Frontal cortex (tissue), 4 donors: ENCODE results near the gene RAB28. TPM values are rescaled to one million over a fixed set of nuclear protein-coding genes. Genes with fewer than 3 reads are reported as not detected.

Experiments used
- DNase-seq, 2 donors: peaks; one replicate each; pipeline ENCODE4 v3.0.0; 2012; ENCODE audit warnings: low spot score in 2 of 2
- FAIRE-seq: peaks from 2 replicates; lab custom pipeline; 2012; peaks lifted over from hg19 to GRCh38; lab: Jason Lieb, UNC
- total RNA-seq: library from RNA; depleted of rRNA; stranded (reverse); fragments of >200 nt; gene quantifications from one replicate; pipeline ENCODE4 v1.2.3, GENCODE V29; 2014
- donor health status: control.
- donor health status: control.
- donor health status: control.

The RAB28 gene
- total RNA-seq, 1 donor from 2014 or later = 22.4 TPM

- no peak for FAIRE-seq
- DNase-seq = no peak
Observed at GRCh38 chr4:13514722-13515121, 30.6 kb upstream of the RAB28 start.

DNA sequence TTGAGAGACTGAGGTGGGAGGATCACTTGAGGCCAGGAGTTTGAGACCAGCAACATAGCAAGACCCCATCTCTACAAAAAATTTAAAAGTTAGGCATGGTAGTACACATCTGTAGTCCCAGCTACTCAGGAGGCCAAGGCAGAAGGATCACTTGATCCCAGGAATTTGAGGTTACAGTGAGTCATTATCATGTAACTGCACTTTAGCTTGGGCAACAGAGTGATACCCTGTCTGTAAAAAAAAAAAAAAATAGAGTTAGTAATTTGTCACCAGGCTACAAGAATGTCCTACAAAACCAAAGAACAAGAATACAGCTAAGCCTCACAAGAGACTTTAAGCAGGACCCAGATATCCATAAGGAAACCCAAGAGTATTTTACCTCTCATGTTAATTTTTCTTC lies 27.0 kb upstream of the RAB28 start:
- no peak for DNase-seq
- FAIRE-seq = no peak

- no peak for FAIRE-seq
Observed at GRCh38 chr4:13509442-13509841, 25.3 kb upstream of the RAB28 start.

DNA sequence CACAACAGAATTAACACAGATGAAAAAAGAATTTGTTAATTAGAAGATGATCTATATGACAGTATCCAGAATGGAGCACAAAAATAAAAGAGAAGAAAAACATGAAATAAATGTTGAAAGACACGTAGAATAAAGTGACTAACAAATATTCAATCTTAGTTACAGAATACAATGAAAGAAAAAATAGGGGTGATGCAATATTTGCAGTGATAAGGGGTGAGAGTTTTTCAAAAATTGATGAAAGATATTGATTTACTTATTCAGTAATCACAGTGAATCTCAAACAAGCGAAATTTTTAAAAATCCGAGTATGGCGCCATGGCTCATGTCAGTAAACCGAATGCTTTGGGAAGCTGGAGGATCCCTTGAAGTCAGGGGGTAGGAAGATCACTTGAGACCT lies 20.2 kb upstream of the RAB28 start:
- no peak for FAIRE-seq
- DNase-seq = no peak

More at GRCh38 chr4:13509442-13509841, 25.3 kb upstream of the RAB28 start:
- no peak for DNase-seq

DNA sequence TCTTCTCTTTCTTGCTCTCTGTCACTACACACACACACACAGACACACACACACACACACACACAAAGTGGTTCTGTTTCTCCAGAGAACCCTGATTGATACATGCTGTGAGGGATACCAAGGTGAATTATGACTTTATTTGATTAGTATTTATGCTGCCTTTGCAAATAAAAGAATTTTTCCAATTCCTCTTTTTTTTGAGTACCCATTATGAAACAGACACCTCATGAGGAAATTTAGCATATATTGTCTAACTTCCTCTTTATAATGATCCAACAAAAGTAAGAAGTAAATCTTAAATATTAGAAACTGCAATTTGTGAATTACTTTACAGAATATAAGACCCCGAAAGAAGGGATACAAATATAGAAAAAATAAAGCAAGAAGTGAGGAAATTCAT lies 14.3 kb upstream of the RAB28 start:
- DNase-seq = no peak
- FAIRE-seq = no peak

GRCh38 chr4:13496605-13497004 lies 12.5 kb upstream of the RAB28 start:
- FAIRE-seq (no peak), DNase-seq (no peak)

- no peak for FAIRE-seq
Observed at GRCh38 chr4:13495753-13496152, 11.6 kb upstream of the RAB28 start.

GRCh38 chr4:13493793-13494192 lies 9.7 kb upstream of the RAB28 start:
- DNase-seq (no peak), FAIRE-seq (no peak)

More at GRCh38 chr4:13495753-13496152, 11.6 kb upstream of the RAB28 start:
- no peak for DNase-seq

- FAIRE-seq = no peak
- no peak for DNase-seq
Observed at GRCh38 chr4:13492747-13493146, 8.6 kb upstream of the RAB28 start.

DNA sequence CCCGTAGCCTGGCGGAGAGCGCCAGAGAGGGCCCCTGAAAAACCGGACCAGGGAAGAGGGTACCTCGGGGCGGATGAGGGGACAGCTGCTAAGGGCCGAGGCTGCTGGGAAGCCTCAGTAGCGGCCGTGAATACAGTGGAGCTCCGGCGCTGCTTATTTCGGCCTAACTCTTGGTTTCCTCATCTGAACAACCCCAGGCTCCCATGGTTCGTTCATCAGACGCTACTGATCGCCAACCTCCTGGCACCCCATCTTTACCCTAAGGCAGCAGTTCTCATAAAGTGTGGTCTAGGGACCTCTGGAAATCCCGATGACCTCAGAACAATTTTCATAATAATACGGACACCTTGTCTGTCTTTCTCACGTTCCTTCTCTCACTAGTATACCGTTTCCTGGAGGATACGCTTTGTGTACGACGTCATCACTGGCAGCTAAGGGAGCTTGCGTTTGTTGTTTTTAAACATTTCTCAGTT lies 645 bp upstream of the RAB28 start:
- peak; percentile 5 to 6 for DNase-seq
- no peak for FAIRE-seq

DNA sequence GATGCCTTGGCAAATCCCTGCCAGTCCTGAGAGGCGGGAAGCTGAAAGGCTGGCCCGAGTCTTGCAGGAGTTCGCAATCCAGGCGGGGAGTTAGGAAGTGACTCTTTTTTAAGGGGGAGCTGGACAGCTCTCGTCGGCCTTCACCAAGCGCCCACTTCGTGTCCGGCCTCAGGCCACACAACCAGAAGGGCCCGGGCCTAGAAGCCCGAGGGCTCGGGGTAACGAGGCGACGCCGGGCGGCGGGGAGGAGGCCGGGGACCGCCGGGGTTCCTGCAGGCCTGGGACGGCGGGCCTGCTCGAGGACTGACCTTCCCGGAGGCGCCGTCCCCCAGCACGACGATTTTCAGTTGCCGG lies 395 bp downstream of the RAB28 start:
- FAIRE-seq (no peak), DNase-seq (peak in 1 of 2 donors; percentile 16)

DNA sequence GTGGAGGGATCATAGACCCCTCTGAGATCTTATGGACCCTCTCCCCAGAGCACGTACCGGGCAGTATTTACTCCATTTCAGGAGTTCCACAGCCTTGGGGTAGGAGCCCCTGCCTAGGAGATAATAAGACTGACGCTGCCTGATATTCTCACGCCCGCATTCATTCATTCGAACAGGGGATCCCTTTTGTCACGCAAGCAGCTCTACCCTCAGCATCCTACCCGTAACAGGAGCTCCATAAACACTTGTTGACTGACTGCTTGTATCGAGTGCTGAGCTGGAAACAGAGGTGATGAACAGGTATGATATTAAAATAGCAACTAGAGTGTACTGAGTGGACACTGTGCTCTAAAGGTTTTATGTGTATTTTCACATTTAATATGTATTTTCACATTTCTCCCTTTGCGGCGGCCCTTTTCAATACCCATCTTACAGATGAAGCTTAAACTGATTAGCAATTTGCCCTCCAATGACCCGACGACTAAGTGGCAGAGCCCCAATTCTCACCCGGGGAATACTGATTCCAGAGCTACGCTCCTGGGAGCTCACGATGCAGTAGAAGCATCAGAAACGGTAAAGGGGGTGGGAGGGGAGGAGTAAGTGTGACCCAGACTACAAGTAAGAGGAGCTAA lies 888 bp downstream of the RAB28 start:
- DNase-seq = peak in 1 of 2 donors; percentile 14
- no peak for FAIRE-seq

DNA sequence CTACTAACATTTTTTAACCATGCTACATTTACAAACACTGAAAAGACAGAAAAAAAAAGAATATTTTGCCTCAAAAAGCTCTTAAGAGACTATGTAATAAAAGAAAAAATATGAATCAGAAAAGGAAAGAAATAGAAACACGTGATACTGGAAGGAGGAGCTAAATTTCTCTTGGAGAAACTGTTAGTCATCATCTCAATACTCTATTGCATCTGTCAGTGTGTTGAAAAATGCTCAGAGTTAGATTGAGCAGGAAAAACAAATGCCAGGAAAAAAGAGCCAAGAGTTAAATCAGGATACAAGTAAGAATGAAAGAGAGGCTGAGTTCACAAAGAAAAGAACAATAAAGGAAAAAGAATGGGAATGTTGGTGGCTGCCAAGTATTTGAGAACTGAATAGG lies 2.6 kb downstream of the RAB28 start:
- DNase-seq (no peak), FAIRE-seq (no peak)

GRCh38 chr4:13478707-13479106 lies 5.4 kb downstream of the RAB28 start:
- FAIRE-seq (no peak), DNase-seq (no peak)

DNA sequence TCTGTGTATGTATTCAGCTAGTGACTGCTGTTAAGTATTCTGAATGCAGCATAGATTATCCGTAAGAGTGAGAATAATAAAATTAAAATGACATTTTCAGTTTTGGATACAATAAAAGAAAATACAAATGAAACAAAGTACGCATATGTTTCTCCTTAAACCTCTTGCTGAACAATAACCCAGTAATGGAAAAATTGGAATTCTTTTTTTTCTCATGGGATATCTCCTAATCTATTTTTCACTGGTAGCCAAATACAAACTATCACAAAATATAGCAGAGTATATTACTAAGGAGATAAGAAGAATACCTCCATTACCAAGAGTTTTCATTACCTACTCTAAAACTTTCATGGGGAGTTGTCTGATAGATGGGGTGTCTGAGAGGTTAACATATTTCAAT lies 6.0 kb downstream of the RAB28 start:
- DNase-seq (no peak), FAIRE-seq (no peak)

DNA sequence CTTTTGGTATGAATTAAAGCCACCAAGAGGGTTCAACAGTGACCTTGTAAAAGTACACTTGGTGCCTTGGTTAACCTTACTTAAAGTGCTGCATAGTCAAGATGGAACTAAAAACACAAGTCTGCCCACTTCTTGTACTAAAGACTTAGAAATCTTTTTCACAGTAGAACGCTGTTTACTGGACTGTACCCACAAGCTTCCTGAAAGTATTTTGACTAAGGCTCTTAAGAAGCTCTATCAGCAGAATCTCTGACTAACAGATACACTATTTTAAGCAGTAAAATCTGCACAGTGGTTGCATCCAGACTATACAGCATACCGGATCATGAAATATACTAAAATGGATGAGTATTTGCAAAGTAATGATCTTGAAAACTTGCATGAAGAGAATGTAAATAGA lies 7.2 kb downstream of the RAB28 start:
- no peak for FAIRE-seq
- no peak for DNase-seq

- FAIRE-seq (no peak), DNase-seq (no peak)
Observed at GRCh38 chr4:13476152-13476551, 8.0 kb downstream of the RAB28 start.

GRCh38 chr4:13471400-13471799 lies 12.7 kb downstream of the RAB28 start:
- DNase-seq = no peak
- no peak for FAIRE-seq

DNA sequence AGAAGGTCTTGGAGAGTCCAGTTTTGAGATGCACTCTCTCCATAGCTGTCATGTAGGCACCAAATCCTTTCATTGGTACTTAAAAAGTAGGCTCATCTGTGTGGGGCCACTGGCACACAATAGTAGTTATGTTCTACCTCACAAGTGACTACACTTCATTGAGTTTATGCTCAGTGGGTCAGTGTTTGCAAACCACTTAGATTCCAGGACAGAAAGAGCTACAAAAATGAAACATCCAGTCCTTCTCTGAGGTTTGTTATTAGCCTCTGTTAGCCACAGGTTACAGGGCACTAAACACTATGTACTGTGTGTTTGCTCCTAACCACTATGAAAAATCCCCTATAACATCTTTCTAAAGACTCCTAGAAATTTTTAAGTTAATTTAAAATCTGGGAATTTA lies 13.8 kb downstream of the RAB28 start:
- no peak for FAIRE-seq
- no peak for DNase-seq

- FAIRE-seq (no peak), DNase-seq (no peak)
Observed at GRCh38 chr4:13464973-13465372, 19.2 kb downstream of the RAB28 start.

DNA sequence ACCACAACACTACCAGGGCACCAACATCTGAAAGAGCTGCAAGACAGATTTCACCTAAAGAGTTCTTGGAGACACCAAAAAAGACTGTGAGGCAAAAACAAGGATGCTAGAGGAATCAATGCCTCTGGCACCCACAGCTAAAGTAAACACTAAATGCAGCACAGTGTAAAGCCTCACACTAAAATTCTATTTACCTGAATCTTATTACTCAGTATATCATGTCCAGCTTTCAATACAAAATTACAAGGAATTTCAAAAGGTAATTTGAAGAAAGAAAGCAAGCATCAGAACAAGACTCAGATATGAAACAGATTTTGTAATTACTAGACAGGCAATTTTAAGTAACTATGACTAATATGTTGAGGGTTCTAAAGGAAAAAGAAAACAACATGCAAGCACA lies 19.6 kb downstream of the RAB28 start:
- no peak for FAIRE-seq
- DNase-seq = no peak

DNA sequence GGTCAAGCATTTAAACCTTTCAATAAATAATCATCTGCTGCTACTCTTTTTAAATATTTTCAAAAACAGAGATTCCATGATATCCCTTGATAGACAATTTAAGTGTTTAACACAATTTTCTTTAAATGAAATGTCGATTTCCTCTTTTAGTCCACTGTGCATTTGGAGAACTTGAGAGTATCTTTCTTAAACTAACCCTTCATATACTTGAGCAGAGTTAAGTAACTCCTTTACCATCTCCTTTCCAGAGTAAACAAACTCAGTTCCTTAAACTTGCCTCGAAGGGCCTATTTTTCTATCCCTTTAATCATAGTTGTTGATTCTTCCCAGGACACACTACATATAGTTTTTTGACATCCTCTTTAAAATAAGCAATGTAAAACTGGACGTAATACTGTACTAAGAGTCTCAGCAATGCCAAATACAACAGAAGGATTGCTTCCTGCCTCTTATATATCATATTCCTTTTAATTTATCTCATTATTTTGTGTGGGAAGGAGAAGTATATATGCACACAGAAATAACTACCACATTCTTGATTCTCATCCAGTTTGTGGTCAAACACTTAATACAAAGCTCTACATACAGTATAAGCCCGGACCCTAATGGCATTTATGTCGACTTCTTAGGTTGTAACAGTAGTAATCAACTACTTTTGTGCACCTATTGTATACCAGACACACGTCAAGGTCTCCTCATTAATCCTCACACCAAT lies 22.8 kb downstream of the RAB28 start:
- DNase-seq (no peak), FAIRE-seq (no peak)
